Kidney epithelial cell (primary cell): ENCODE measurements around the gene VEPH1. TPM values are rescaled to one million over a fixed set of nuclear protein-coding genes. Genes with fewer than 3 reads are reported as not detected.

Experiments
- DNase-seq: peaks from one replicate; pipeline ENCODE4 v3.0.0-alpha.2; 2010; ENCODE audit warnings: low read depth
- H3K27me3 ChIP-seq: 2 replicates; pipeline ENCODE4 v1.6.0; 2011; ENCODE audit warnings: low read length; ENCODE audit not compliant: control insufficient read depth, insufficient read depth
- H3K36me3 ChIP-seq: 2 replicates; pipeline ENCODE4 v1.5.1; 2011; ENCODE audit warnings: low read length; ENCODE audit not compliant: control insufficient read depth, insufficient read depth
- H3K4me3 ChIP-seq: 2 replicates; pipeline ENCODE4 v1.5.1; 2011; ENCODE audit warnings: low read depth, mild to moderate bottlenecking, control low read depth, low read length
- CTCF ChIP-seq: IDR thresholded peaks from 2 replicates; pipeline ENCODE4 v1.5.1; 2011; ENCODE audit warnings: mild to moderate bottlenecking, moderate library complexity, low read length, control low read depth, inconsistent platforms; ENCODE audit not compliant: insufficient read depth, poor library complexity, severe bottlenecking
- total RNA-seq: library from RNA; depleted of rRNA; stranded (reverse); fragments of >200 nt; gene quantifications from 2 replicates; pipeline ENCODE4 v1.2.3, GENCODE V29; 2015

The VEPH1 gene
- total RNA-seq, 1 donor from 2014 or later = 26.0 TPM

GRCh38 chr3:157533298-157534070 lies 30.3 kb upstream of the VEPH1 start:
- Histone ChIP-seq H3K27me3 (no peaks in the 10 kb centered on the region), H3K4me3 (no peak overlapping the region), H3K36me3 (no peaks in the 10 kb centered on the region)
- no peak for DNase-seq
- no peak for TF ChIP-seq CTCF

- Histone ChIP-seq H3K27me3 (no peaks in the 10 kb centered on the region), H3K4me3 (no peak overlapping the region), H3K36me3 (no peaks in the 10 kb centered on the region)
- peak; percentile 72 for DNase-seq
- TF ChIP-seq CTCF = peak; percentile 66
Measured at GRCh38 chr3:157532529-157533297, 29.5 kb upstream of the VEPH1 start.

- no peaks in the 10 kb centered on the region for H3K27me3 ChIP-seq
- DNase-seq = no peak
- no peaks in the 10 kb centered on the region for H3K36me3 ChIP-seq
- H3K4me3 ChIP-seq = no peak overlapping the region
- TF ChIP-seq CTCF = no peak
Measured at GRCh38 chr3:157531771-157532170, 28.6 kb upstream of the VEPH1 start.

GRCh38 chr3:157531301-157531660 lies 28.1 kb upstream of the VEPH1 start:
- Histone ChIP-seq H3K27me3 (no peaks in the 10 kb centered on the region), H3K36me3 (no peaks in the 10 kb centered on the region), H3K4me3 (no peak overlapping the region)
- DNase-seq = no peak
- TF ChIP-seq CTCF = no peak

GRCh38 chr3:157530637-157531300 lies 27.6 kb upstream of the VEPH1 start:
- no peak for DNase-seq
- no peak overlapping the region for H3K4me3 ChIP-seq
- no peaks in the 10 kb centered on the region for H3K27me3 ChIP-seq
- H3K36me3 ChIP-seq = no peaks in the 10 kb centered on the region
- no peak for TF ChIP-seq CTCF
